Fibroblast of lung (primary cell): ENCODE measurements around the gene AACS. TPM values are rescaled to one million over a fixed set of nuclear protein-coding genes. Genes with fewer than 3 reads are reported as not detected.

ENCODE experiments used
- DNase-seq, 2 donors: peaks; one replicate each; pipeline versions ENCODE4 v3.0.0 to v3.0.0-alpha.2; 2010; ENCODE audit warnings: low read depth in 2 of 2
- H2AFZ ChIP-seq: 2 replicates; pipeline ENCODE4 v1.5.1; 2012; ENCODE audit warnings: low read length, control low read depth, inconsistent platforms
- H3K27ac ChIP-seq: 2 replicates; pipeline ENCODE4 v1.5.1; 2011; ENCODE audit warnings: low read length, control low read depth; ENCODE audit not compliant: insufficient read depth
- H3K27me3 ChIP-seq: 2 replicates; pipeline ENCODE4 v1.5.1; 2011; ENCODE audit warnings: mild to moderate bottlenecking, low read length; ENCODE audit not compliant: control insufficient read depth, insufficient read depth
- H3K36me3 ChIP-seq: 2 replicates; pipeline ENCODE4 v1.5.1; 2011; ENCODE audit warnings: low read length; ENCODE audit not compliant: control insufficient read depth, insufficient read depth
- H3K4me1 ChIP-seq: 2 replicates; pipeline ENCODE4 v1.5.1; 2011; ENCODE audit warnings: low read length; ENCODE audit not compliant: control insufficient read depth, insufficient read depth; ENCODE audit errors: extremely low read depth
- H3K4me2 ChIP-seq: 2 replicates; pipeline ENCODE4 v1.5.1; 2011; ENCODE audit warnings: low read length, control low read depth; ENCODE audit not compliant: insufficient read depth; ENCODE audit errors: extremely low read depth
- H3K4me3 ChIP-seq, 4 experiments: fragments of 200-600 bp in 1 of 4; sonication (generic) in 1 of 4; replicated peaks in 1 of 4; 2 replicates each; pipeline ENCODE4 v1.5.1; 2011 to 2016; ENCODE audit warnings: low read length in 4 of 4, low read depth in 3 of 4, mild to moderate bottlenecking in 3 of 4, control low read depth in 2 of 4, inconsistent platforms in 1 of 4, mixed read lengths in 1 of 4; ENCODE audit not compliant: insufficient read depth in 1 of 4; ENCODE audit errors: control extremely low read depth in 1 of 4
- H3K79me2 ChIP-seq: 2 replicates; pipeline ENCODE4 v1.5.1; 2012; ENCODE audit warnings: mild to moderate bottlenecking, low read length, inconsistent platforms; ENCODE audit not compliant: control insufficient read depth, insufficient read depth
- H3K9ac ChIP-seq: 2 replicates; pipeline ENCODE4 v1.5.1; 2011; ENCODE audit warnings: mild to moderate bottlenecking, low read length, control low read depth; ENCODE audit not compliant: insufficient read depth
- H3K9me3 ChIP-seq: 2 replicates; pipeline ENCODE4 v1.5.1; 2012; ENCODE audit warnings: low read depth, low read length; ENCODE audit not compliant: control insufficient read depth, insufficient read depth
- H4K20me1 ChIP-seq: 2 replicates; pipeline ENCODE4 v1.5.1; 2011; ENCODE audit warnings: low read length; ENCODE audit not compliant: control insufficient read depth, insufficient read depth; ENCODE audit errors: extremely low read depth
- EZH2 ChIP-seq: IDR thresholded peaks from 2 replicates; pipeline ENCODE4 v1.5.1; 2012; ENCODE audit warnings: low read length, control low read depth, mild to moderate bottlenecking; ENCODE audit errors: missing control alignments
- polyA plus RNA-seq, 2 donors: library from polyadenylated mRNA; depleted of rRNA in 1 of 2; stranded (reverse) in 1 of 2; unstranded in 1 of 2; fragments of >200 nt; gene quantifications; 2 replicates each; pipeline ENCODE4 v1.2.1, GENCODE V29; 2011 to 2012; ENCODE audit warnings: missing spikeins in 1 of 2
- total RNA-seq: library from RNA; depleted of rRNA; stranded (reverse); fragments of >200 nt; gene quantifications from 2 replicates; pipeline ENCODE4 v1.2.1, GENCODE V29; 2014
- TF ChIP-seq, protein P1 (sequence below), 2 donors: IDR thresholded peaks in 1 of 2; conservative IDR thresholded peaks in 1 of 2; 1 replicate in 1 of 2; 2 replicates in 1 of 2; pipeline ENCODE4 v1.5.1; 2011 to 2012; ENCODE audit warnings: low read length in 2 of 2, control low read depth in 1 of 2, inconsistent platforms in 1 of 2, low read depth in 1 of 2, mild to moderate bottlenecking in 1 of 2

Gene AACS
- total and polyA plus RNA-seq, 2 donors (not counting 1 experiment from before 2014, with no cell fraction given) = 24.7 to 31.5 TPM

DNA sequence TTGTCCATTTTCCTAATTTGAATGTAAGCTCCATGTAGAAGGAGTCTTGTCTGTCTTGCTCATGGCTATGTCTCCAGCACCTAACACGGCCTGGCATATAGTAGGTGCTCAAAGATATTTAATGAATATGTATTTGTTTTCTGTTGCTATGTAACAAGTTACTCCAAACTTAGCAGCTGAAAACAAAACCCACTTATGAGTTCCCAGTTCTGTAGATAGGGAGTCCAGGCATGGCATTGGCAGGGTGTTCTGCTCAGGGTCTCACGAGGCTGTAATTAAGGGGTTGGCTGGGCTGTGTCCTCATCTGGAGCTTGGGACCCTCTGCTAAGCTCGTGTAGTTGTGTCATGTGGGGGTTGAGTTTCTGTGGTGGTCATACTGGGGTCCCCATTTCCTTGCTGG is 106.0 kb downstream of the AACS start:
- Histone ChIP-seq H3K9me3 (no peaks in the 10 kb centered on the region), H3K27ac (no peak overlapping the region), H3K36me3 (no peaks in the 10 kb centered on the region), H3K4me1 (no peaks in the 10 kb centered on the region), H3K79me2 (no peaks in the 10 kb centered on the region), H3K4me3 (no peak overlapping the region), H2AFZ (no peak overlapping the region), H4K20me1 (no peaks in the 10 kb centered on the region), H3K9ac (no peak overlapping the region), H3K27me3 (no peaks in the 10 kb centered on the region), H3K4me2 (no peak overlapping the region)
- TF ChIP-seq, protein P1, sequence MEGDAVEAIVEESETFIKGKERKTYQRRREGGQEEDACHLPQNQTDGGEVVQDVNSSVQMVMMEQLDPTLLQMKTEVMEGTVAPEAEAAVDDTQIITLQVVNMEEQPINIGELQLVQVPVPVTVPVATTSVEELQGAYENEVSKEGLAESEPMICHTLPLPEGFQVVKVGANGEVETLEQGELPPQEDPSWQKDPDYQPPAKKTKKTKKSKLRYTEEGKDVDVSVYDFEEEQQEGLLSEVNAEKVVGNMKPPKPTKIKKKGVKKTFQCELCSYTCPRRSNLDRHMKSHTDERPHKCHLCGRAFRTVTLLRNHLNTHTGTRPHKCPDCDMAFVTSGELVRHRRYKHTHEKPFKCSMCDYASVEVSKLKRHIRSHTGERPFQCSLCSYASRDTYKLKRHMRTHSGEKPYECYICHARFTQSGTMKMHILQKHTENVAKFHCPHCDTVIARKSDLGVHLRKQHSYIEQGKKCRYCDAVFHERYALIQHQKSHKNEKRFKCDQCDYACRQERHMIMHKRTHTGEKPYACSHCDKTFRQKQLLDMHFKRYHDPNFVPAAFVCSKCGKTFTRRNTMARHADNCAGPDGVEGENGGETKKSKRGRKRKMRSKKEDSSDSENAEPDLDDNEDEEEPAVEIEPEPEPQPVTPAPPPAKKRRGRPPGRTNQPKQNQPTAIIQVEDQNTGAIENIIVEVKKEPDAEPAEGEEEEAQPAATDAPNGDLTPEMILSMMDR (conservative IDR thresholded peaks at IDR 0.05 in 1 of 2, IDR thresholded peaks at IDR 0.05 in 1 of 2; ENCODE audit: low read depth in 1 of 2, low read length in 2 of 2) = no peak
- no peak for TF ChIP-seq EZH2
- DNase-seq = no peak

DNA sequence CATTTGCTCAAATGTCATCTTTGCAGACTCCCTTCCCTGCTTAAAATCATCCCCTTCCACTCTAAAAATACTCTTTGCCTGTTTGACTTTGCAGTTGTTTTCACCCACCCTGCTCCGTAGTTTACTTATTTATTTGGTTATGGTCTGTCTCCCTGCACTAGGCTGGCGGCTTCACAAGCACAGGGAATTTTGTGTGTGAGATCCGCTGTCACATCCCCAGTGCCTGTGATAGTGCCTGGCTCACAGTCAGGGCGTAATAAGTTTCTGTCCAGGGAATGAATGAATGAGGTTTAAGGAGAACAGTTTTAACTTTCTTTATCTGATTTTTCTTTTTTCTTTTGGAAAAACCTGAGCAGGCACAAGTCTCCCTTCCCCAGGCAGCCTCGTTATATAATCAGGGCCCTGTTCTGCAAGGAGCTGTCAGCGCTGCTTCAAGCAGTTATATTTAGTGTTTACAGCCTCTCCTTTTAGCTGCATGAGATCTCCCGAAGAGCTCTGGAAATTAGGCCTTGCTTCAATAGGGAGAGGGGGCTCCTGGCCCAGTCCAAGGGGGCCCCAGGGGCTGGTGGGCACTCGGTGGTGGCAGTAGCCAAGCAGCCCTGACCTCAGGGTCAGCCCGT is 107.1 kb downstream of the AACS start:
- Histone ChIP-seq H4K20me1 (no peaks in the 10 kb centered on the region), H3K36me3 (no peaks in the 10 kb centered on the region), H3K9ac (no peak overlapping the region), H3K27me3 (no peaks in the 10 kb centered on the region), H3K4me2 (no peak overlapping the region), H2AFZ (no peak overlapping the region), H3K27ac (no peak overlapping the region), H3K4me3 (no peak overlapping the region), H3K4me1 (no peaks in the 10 kb centered on the region), H3K79me2 (no peaks in the 10 kb centered on the region), H3K9me3 (no peaks in the 10 kb centered on the region)
- no peak for DNase-seq
- TF ChIP-seq EZH2 = no peak
- TF ChIP-seq, protein P1 (conservative IDR thresholded peaks at IDR 0.05 in 1 of 2, IDR thresholded peaks at IDR 0.05 in 1 of 2; ENCODE audit: low read depth in 1 of 2, low read length in 2 of 2) = no peak

DNA sequence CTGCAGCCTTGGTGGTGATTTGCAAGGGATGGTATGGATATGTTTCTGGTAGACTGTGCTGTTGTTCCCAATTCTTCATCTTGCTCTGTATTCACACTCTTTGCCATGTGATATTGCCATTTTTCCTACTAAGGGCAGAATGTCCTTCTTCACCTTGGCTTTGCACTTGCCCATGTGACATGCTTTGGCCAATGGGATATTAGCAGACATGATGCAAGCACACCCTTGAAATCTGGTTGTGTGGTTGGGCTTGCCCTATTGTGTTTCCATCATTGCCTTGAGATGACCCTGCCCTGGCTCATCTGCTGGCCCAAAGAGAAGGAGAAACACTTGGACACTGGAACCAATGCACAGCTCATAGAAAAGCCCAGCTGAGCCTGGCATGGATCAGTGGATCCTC is 110.3 kb downstream of the AACS start:
- TF ChIP-seq, protein P1 (conservative IDR thresholded peaks at IDR 0.05 in 1 of 2, IDR thresholded peaks at IDR 0.05 in 1 of 2; ENCODE audit: low read depth in 1 of 2, low read length in 2 of 2) = no peak
- TF ChIP-seq EZH2 = no peak
- Histone ChIP-seq H3K4me3 (no peak overlapping the region), H3K36me3 (no peaks in the 10 kb centered on the region), H3K27me3 (no peaks in the 10 kb centered on the region), H3K4me2 (no peak overlapping the region), H3K79me2 (no peaks in the 10 kb centered on the region), H2AFZ (no peak overlapping the region), H3K4me1 (no peaks in the 10 kb centered on the region), H3K9me3 (no peaks in the 10 kb centered on the region), H4K20me1 (no peaks in the 10 kb centered on the region), H3K27ac (no peak overlapping the region), H3K9ac (no peak overlapping the region)
- no peak for DNase-seq
